ENCODE results near the gene CDX1. TPM values are rescaled to one million over a fixed set of nuclear protein-coding genes. Genes with fewer than 3 reads are reported as not detected.
A peak's percentile ranks its signal among the peaks of the same experiment; 100 is the strongest.

CDX1 gene
- total and polyA plus RNA-seq, 7 donors: 0.06 to 0.08 TPM; not detected in 5

DNA sequence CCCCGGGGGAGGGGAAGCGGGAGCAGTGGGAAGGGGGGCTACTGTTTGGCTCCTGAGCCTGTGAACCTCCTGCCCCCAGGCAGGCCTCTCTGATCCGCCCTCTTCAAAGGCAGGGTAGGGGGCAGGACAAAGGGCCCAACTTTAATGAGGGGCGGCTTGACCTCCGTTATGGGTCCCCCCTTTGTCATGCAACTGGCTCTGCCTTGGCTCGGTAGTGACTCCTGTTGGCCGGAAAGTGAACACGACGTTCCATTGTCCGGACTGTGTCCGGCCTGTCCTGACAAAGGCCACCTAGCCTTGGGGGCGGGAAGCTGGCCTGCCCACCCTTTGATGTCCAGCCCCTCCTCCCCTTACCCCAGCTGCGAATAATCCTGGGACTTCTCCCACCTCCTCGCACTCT, 1.3 kb downstream of the CDX1 start:
- H3K4me3 ChIP-seq: no peak overlapping the region
- no peaks in the 10 kb centered on the region for H3K9me3 ChIP-seq
- H3K27me3 ChIP-seq (ENCODE audit: insufficient read depth in 3 of 3, low read length in 2 of 3): no peaks in the 10 kb centered on the region
- TF ChIP-seq, protein P1, sequence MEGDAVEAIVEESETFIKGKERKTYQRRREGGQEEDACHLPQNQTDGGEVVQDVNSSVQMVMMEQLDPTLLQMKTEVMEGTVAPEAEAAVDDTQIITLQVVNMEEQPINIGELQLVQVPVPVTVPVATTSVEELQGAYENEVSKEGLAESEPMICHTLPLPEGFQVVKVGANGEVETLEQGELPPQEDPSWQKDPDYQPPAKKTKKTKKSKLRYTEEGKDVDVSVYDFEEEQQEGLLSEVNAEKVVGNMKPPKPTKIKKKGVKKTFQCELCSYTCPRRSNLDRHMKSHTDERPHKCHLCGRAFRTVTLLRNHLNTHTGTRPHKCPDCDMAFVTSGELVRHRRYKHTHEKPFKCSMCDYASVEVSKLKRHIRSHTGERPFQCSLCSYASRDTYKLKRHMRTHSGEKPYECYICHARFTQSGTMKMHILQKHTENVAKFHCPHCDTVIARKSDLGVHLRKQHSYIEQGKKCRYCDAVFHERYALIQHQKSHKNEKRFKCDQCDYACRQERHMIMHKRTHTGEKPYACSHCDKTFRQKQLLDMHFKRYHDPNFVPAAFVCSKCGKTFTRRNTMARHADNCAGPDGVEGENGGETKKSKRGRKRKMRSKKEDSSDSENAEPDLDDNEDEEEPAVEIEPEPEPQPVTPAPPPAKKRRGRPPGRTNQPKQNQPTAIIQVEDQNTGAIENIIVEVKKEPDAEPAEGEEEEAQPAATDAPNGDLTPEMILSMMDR (IDR thresholded peaks at IDR 0.05): no peak
- no peaks in the 10 kb centered on the region for H3K36me3 ChIP-seq (ENCODE audit: insufficient read depth in 1 of 2, low read depth in 1 of 2)
- 86 to 91% (median 89%) methylated on average over 14 of the region's 14 CpGs for WGBS, 3 donors
- DNase-seq: no peak
- intact Hi-C loops (cut with DNase I): loop anchor here in 1 of 2 donors (10.0 kb wide), 1 partner anchor 187 kb away; the partner anchor contains the start of gene TCOF1
- H3K27ac ChIP-seq: no peak overlapping the region
- no peak for ATAC-seq
- peaks cover 18% of the 10 kb centered on the region for H3K4me1 ChIP-seq

GRCh38 chr5:150168864-150169263, 2.3 kb downstream of the CDX1 start:
- Histone ChIP-seq H3K4me3 (no peak overlapping the region), H3K27me3 (ENCODE audit: insufficient read depth in 3 of 3, low read length in 2 of 3) (no peaks in the 10 kb centered on the region), H3K4me1 (peaks cover 9% of the 10 kb centered on the region), H3K36me3 (ENCODE audit: insufficient read depth in 1 of 2, low read depth in 1 of 2) (no peaks in the 10 kb centered on the region), H3K27ac (no peak overlapping the region), H3K9me3 (no peaks in the 10 kb centered on the region)
- no peak for ATAC-seq
- DNase-seq: no peak
- TF ChIP-seq, protein P1 (IDR thresholded peaks at IDR 0.05): no peak
- WGBS, 3 donors: 31 to 47% (median 41%) methylated on average over 3 of the region's 3 CpGs
- intact Hi-C loops (cut with DNase I): loop anchor here in 1 of 2 donors (10.0 kb wide), 1 partner anchor 186 kb away; the partner anchor contains the start of gene TCOF1

DNA sequence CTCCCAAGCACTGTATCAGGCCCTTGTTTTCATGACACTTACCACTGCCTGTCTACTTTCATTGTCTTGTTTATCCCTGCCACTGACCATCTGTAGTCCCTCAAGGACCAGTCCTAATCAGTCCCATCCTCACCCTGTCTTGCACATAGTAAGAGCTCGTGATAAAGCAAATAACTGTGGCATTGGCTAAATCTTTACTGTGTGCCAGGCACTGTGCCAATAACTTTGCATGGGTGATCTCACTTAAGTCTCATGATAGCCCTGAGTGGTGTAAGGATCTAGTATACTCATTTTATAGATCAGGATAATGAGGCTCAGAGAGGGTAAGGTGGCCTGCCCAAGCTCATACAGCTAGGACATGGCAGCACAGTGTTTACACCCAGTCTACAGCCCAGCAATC, 5.6 kb downstream of the CDX1 start:
- intact Hi-C loops (cut with DNase I): no loop called here
- no peaks in the 10 kb centered on the region for H3K36me3 ChIP-seq (ENCODE audit: insufficient read depth in 1 of 2, low read depth in 1 of 2)
- ATAC-seq (no peak), DNase-seq (no peak)
- no peak overlapping the region for H3K27ac ChIP-seq
- no peak overlapping the region for H3K4me3 ChIP-seq
- WGBS, 3 donors: 89 to 95% (median 90%) methylated on average over 1 of the region's 1 CpG
- TF ChIP-seq, protein P1 (IDR thresholded peaks at IDR 0.05): no peak
- no peaks in the 10 kb centered on the region for H3K4me1 ChIP-seq
- no peaks in the 10 kb centered on the region for H3K9me3 ChIP-seq
- H3K27me3 ChIP-seq (ENCODE audit: insufficient read depth in 3 of 3, low read length in 2 of 3): no peaks in the 10 kb centered on the region

- no peaks in the 10 kb centered on the region for H3K27me3 ChIP-seq (ENCODE audit: insufficient read depth in 3 of 3, low read length in 2 of 3)
- 82 to 93% (median 85%) methylated on average over 4 of the region's 4 CpGs for WGBS, 3 donors
- no peak for DNase-seq
- H3K4me1 ChIP-seq: no peaks in the 10 kb centered on the region
- no peak overlapping the region for H3K27ac ChIP-seq
- TF ChIP-seq, protein P1 (IDR thresholded peaks at IDR 0.05): no peak
- H3K36me3 ChIP-seq (ENCODE audit: insufficient read depth in 1 of 2, low read depth in 1 of 2): no peaks in the 10 kb centered on the region
- H3K4me3 ChIP-seq: no peak overlapping the region
- intact Hi-C loops (cut with DNase I): no loop called here
- H3K9me3 ChIP-seq: no peaks in the 10 kb centered on the region
- peak in 1 of 4 donors; percentile 13 for ATAC-seq
Observed at GRCh38 chr5:150172556-150172955, 6.0 kb downstream of the CDX1 start.

- no peaks in the 10 kb centered on the region for H3K36me3 ChIP-seq (ENCODE audit: insufficient read depth in 1 of 2, low read depth in 1 of 2)
- no peaks in the 10 kb centered on the region for H3K27me3 ChIP-seq (ENCODE audit: insufficient read depth in 3 of 3, low read length in 2 of 3)
- ATAC-seq (no peak), DNase-seq (no peak)
- H3K9me3 ChIP-seq: no peaks in the 10 kb centered on the region
- no peak overlapping the region for H3K27ac ChIP-seq
- no peaks in the 10 kb centered on the region for H3K4me1 ChIP-seq
- WGBS, 3 donors: 88 to 94% (median 90%) methylated on average over 3 of the region's 3 CpGs
- TF ChIP-seq, protein P1 (IDR thresholded peaks at IDR 0.05): no peak
- no peak overlapping the region for H3K4me3 ChIP-seq
- intact Hi-C loops (cut with DNase I): no loop called here
Observed at GRCh38 chr5:150173161-150173560, 6.6 kb downstream of the CDX1 start.
